GM19395 (cell line): ENCODE data around the gene ECE1.
"Not testable (repeated sequence)": the region's sequence is repeated elsewhere in the genome, so short reads cannot be mapped to it uniquely, and the experiment has no call there.

ENCODE experiments used
- ATAC-seq: cut with Tn5 transposase; IDR thresholded peaks from one replicate; pipeline ENCODE4 v1.9.1; 2021; ENCODE audit warnings: mild to moderate bottlenecking, moderate library complexity; ENCODE audit not compliant: unreplicated experiment

Gene ECE1

DNA sequence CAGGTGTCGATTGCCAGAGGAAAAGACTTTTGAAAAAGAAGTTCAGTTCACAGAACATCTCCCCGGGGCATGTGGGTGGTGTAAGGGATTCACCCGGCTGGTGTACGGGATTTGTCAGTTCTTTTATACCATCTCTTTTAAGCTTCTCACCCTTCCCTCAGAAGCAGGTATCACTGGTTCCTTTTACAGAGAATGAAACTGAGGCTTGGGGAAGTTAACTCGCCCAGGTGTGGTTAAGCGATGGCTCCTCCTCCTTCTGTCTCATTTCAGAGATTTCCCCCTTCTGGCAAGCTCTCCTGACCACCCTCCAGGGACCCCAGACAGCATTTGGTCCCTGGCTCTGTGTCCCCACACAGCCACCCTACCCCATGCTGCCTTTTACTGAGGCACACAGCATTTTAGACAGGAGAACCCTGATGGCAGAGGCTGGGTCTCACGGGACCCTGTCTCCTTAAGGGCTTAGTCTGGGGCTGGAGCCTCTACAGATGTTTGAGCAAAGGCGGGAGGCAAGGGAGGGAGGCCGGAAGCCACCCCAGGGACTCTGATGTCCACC, 2.8 kb upstream of the ECE1 start:
- ATAC-seq, result peak; percentile 44

DNA sequence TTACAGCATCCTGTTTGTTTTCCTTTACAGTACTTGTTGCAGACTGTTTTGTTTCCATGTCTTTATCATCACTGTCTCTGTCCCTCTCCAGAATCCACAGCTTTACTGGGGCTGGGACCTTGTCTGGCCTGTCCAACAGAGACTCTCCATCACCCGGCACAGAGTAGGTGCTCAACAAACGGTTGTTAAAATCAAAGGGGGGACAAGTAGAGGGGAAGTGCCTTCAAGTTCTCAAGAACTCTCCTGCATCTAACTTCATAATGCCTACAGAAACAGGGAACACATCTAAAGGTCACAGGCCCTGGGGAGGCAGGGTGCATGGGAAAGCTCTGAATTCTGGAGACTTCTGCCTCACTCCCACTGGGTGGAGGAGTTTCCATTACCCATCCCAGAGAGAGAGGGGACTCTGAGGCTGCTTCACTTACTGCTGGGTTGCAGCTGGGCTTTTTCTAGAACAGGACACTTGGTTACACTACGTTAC, 2.3 kb upstream of the ECE1 start:
- no peak for ATAC-seq

GRCh38 chr1:21291964-21292363, 1.7 kb upstream of the ECE1 start:
- ATAC-seq, result no peak

DNA sequence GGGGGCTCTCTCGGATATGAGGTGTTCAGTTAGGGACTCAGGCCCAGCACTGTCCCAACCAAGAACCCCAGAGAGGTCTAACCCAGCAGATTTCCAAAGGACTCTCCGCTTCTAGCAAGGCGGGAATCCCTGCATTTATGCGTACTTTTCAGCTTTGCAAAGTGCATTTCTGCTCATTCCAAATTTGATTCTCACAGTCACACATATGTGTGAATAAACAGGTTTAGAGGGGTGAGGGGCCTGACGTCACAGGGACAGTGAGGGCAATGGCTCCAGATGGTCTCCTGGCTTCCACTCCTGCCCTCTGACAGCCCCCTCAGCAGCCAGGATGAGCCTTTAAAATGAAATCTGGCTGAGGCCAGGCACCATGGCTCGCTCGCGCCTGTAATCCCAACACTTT, 921 bp upstream of the ECE1 start:
- ATAC-seq, result no peak

- ATAC-seq, result no peak
Measured at GRCh38 chr1:21290546-21290944, 282 bp upstream of the ECE1 start.

DNA sequence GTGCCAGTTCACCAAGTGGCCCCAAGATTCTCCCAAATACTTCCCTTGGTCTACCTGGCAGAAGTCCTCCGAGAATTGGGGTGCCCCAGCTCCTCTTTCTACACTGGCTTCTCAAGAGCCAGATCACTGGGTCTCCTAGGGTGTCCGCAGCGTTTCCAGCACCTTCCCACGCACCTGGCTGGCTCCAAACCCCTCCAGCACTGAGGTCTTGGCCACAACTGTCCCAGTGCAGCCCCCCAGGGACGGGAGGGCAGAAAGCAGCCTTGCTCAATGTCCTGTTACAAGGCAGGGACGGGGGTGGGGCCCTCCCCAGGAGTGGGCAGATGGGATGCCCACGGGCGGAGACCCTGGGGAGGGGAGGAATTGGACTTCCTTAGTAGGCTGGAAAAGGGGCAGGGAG, 1.1 kb downstream of the ECE1 start:
- ATAC-seq, result no peak

DNA sequence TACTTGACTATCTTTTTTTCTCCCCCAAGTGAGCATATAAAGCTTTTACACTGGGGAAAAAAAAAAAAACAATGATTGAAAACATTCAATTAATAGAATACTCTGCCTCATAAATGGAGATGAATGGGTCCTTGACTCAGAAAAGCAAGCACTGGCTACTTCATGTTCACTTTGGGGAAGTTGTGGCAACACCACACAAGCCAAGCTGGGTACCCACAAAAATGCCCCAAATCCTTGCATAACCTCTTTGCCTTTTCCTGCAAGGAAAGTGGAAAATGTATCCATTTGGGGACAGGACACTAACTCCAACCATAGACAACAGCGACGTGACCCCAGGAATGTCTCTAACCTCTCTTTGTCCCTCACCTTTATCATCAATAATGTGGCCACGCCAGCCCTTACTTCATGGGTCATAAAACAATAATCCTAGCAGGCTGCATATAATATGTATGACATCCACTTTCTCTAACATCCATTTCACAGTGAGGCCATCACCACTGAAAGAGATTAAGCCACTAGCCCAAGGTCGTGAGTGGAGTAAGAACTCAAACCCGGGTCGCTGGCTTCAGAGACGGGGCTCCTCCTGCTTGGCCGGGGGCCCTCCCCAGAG, 2.3 kb downstream of the ECE1 start:
- ATAC-seq, result no peak

DNA sequence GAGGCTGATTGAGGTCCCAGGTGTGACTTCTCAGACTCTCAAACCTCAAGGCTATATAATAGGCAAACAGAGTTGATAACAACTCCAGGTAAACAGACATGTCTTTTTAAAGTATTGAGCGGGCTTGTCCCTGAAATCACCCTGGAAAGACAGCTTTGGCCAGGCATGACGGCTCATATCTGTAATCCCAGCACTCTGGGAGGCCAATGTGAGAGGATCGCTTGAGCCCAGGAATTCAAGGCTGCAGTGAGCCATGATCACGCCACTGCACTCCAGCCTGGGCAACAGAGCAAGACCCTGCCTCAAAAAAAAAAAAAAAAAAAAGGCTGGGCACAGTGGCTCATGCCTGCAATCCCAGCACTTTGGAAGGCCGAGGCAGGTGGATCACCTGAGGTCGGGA, 4.9 kb downstream of the ECE1 start:
- ATAC-seq, result not testable (repeated sequence)

- no peak for ATAC-seq
Measured at GRCh38 chr1:21285055-21285372, 5.2 kb downstream of the ECE1 start.

- ATAC-seq, result no peak
Measured at GRCh38 chr1:21284206-21285054, 5.8 kb downstream of the ECE1 start.

- ATAC-seq, result no peak
Measured at GRCh38 chr1:21283524-21283923, 6.7 kb downstream of the ECE1 start.

- not testable (repeated sequence) for ATAC-seq
Measured at GRCh38 chr1:21282020-21282419, 8.2 kb downstream of the ECE1 start.

GRCh38 chr1:21280482-21280881, 9.8 kb downstream of the ECE1 start:
- ATAC-seq, result no peak

- ATAC-seq, result no peak
Measured at GRCh38 chr1:21280011-21280471, 10.2 kb downstream of the ECE1 start.

DNA sequence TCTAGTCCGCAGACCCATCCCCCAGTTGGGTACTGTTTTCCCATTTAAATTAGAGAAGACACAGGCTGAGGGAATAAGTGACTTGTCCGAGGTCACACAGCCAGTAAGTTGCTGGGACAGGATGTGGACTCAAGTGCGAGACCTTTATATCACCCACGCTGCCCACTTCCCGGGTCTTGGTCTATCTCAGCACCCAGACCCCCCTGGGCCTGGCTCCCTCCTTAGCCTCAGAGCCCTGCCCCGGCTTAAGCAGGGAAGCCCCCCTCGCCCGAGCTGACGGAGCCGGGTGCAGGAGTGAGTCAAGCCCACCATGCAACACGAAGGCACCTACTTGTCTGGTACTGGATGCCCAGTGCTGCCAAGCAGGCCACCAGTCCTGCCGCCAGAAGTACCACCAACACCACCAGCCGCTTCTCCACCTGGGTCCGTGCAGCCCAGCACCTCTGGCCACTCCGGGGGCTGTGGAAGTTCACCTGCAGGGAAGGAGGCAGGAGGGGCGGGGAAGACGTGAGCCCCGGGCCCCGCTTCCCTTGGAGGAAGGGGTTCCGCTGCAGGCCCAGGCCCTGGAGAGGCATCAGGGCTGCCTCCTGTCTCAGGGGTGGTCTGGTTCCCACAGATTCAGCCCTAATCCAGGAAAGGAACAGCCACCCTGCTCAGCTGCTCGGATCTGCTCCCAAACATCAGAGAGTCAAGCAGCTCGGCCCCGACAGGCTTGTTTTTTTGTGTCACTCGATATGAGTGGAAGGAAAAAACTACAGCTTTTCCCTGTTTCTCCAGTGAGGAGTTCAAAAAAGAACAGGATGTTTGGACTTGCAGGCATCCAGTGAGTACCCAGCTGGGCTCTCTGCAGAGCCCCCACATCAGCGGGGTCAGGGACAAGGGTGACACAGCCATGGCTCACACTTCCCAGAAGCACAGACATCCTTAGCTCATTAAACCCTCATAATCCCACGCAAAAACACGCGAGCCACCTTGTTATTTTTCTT, 11.1 kb downstream of the ECE1 start:
- ATAC-seq, result no peak

- ATAC-seq, result no peak
Measured at GRCh38 chr1:21278208-21278859, 11.9 kb downstream of the ECE1 start.

DNA sequence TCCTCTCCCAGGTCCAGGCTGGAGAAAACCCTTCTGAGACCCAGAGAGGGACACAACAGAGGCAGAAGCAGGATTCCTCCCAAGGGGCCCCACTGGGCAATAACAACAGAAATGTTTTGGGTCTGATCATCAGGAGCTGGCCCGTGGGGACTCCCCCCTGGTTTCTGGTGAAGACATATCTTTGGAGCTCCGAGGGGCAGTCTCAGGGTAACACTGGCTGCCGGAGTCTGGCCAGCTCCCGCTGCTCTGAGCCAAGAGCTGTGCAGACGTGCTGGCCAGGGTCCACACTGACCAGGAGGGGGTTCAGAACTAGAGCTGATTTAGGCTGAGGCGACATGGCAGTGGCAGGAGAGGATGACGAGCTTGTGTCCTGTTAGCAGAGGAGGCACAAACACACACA, 13.1 kb downstream of the ECE1 start:
- ATAC-seq, result no peak

DNA sequence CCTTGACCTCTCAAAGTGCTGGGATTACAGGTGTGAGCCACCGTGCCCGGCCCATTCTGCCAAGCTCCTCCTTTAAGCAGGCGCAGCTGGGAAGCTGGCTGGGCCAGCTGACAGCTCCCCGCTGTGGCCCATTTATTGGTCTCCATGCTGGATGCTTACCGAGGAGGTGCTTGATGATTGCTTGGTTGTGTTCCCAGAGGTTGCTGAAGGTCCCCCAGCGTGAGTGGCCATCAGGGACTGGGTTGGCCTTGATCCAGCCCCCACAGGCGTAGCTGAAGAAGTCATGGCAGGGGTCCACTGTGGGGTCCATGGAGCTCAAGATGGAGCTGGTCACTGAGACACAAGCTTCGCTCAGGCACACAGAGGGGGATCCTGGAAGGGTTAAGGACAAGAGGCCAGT, 17.7 kb downstream of the ECE1 start:
- no peak for ATAC-seq

DNA sequence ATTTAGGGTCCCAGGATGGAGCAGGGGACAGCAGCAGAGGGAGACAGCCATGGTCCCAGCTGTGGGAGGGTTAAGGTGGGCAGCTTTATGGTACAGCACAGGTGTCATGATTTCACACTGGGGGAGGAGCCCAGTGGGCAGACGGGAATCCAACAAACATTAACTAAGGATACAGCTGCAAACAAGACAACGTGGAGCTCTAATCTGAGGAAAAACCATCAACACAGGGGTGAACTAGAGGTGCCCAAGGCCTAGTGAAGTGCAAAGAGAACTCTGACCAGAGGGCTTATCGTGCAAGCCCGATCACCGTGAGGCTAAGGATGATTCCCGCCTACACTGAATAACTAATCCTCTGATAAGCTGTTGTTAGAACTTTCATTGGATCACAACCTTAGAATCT, 18.7 kb downstream of the ECE1 start:
- ATAC-seq, result no peak

DNA sequence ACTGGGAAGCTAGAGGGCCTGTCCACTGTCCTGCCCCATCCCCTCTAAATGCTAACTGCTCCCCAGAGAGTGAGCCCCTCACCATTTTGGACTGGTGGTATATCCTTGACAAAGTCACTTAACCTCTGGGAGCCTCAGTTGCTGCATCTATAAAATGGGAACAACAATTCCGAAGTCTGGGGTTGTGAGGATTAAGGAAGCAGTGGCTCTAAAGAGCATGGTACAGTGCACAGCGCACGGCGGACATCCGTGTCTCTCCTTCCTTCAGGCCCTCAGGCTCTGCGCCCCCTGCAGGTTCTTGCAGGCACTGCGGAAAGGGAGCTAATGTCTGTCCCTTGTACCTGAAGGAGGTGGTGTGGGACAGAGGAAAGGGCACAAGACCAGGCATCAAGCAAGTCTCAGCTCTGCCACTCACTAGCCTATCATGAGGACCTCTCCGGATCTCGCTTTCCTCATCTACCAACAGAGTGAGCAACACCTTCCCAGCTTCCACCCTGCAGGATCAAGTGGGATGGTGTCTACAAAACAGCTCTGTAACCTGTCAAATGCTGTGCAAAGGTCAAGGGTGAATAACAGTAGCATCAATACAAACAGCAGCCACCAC, 20.1 kb downstream of the ECE1 start:
- ATAC-seq, result no peak
